Cerebellar nuclear complex (tissue), 1 donor: ENCODE results near the gene UGT1A1.

Source experiments
- DNase-seq, 2 experiments: peaks; one replicate each; lab custom pipeline; 2025; lab: John Stamatoyannopoulos, UW

UGT1A1 gene

GRCh38 chr2:233817361-233817911 lies 57.4 kb downstream of the UGT1A1 start:
- DNase-seq = no peak

GRCh38 chr2:233817995-233818638 lies 58.0 kb downstream of the UGT1A1 start:
- DNase-seq = no peak

GRCh38 chr2:233818639-233819621 lies 58.9 kb downstream of the UGT1A1 start:
- DNase-seq = no peak

GRCh38 chr2:233819884-233820773 lies 60.1 kb downstream of the UGT1A1 start:
- DNase-seq = no peak

- DNase-seq = no peak
Measured at GRCh38 chr2:233820774-233821105, 60.7 kb downstream of the UGT1A1 start.

GRCh38 chr2:233821196-233821595 lies 61.1 kb downstream of the UGT1A1 start:
- no peak for DNase-seq

GRCh38 chr2:233821709-233822100 lies 61.6 kb downstream of the UGT1A1 start:
- no peak for DNase-seq

- DNase-seq = no peak
Measured at GRCh38 chr2:233822101-233822771, 62.2 kb downstream of the UGT1A1 start.
